Measurements from ENCODE around the gene TMCO4.

DNA sequence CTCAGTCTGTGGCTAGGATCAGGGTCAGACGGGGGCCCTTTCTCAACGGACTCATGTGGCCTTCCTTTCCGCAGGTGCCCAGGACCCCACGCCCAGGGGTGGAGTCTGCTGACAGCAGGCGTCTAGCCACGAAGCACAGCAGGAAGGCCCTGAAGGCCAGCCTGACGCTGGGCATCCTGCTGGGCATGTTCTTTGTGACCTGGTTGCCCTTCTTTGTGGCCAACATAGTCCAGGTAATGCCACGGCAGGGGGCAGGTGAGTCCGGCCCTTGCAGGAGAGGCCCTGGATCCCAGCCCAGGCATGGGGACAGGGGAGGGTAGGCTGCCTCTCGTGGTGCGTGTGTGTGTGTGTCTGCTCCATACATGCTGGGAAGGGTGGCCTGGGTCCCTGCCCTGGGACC, 121.2 kb downstream of the TMCO4 start:
- TF ChIP-seq, protein P1, sequence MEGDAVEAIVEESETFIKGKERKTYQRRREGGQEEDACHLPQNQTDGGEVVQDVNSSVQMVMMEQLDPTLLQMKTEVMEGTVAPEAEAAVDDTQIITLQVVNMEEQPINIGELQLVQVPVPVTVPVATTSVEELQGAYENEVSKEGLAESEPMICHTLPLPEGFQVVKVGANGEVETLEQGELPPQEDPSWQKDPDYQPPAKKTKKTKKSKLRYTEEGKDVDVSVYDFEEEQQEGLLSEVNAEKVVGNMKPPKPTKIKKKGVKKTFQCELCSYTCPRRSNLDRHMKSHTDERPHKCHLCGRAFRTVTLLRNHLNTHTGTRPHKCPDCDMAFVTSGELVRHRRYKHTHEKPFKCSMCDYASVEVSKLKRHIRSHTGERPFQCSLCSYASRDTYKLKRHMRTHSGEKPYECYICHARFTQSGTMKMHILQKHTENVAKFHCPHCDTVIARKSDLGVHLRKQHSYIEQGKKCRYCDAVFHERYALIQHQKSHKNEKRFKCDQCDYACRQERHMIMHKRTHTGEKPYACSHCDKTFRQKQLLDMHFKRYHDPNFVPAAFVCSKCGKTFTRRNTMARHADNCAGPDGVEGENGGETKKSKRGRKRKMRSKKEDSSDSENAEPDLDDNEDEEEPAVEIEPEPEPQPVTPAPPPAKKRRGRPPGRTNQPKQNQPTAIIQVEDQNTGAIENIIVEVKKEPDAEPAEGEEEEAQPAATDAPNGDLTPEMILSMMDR (IDR thresholded peaks at IDR 0.05), result no peak
- no peak for TF ChIP-seq POLR2A (IDR thresholded peaks at IDR 0.05)
- TF ChIP-seq EP300 (IDR thresholded peaks at IDR 0.05; ENCODE audit: low read depth), result no peak
- TF ChIP-seq POLR2AphosphoS5 (IDR thresholded peaks at IDR 0.05), result no peak

All from transverse colon (tissue), 4 donors.